Measurements from ENCODE around the gene TIE1. TPM values are rescaled to one million over a fixed set of nuclear protein-coding genes. Genes with fewer than 3 reads are reported as not detected.

The TIE1 gene
- total RNA-seq, 1 donor from 2014 or later = 0.98 TPM

- Histone ChIP-seq H3K4me2 (ENCODE audit: low read length) (no peak overlapping the region), H3K4me3 (ENCODE audit: insufficient read depth, low read depth, low read length) (no peak overlapping the region), H3K4me1 (ENCODE audit: insufficient read depth, low read length) (no peaks in the 10 kb centered on the region), H3K9ac (ENCODE audit: low read length) (no peak overlapping the region), H4K20me1 (ENCODE audit: insufficient read depth, low read length) (no peaks in the 10 kb centered on the region), H3K27ac (ENCODE audit: low read depth, low read length) (no peak overlapping the region), H2AFZ (ENCODE audit: low read depth, low read length) (no peak overlapping the region), H3K79me2 (ENCODE audit: insufficient read depth, low read length) (no peaks in the 10 kb centered on the region), H3K36me3 (ENCODE audit: insufficient read depth, low read length) (no peaks in the 10 kb centered on the region), H3K9me3 (ENCODE audit: insufficient read depth, low read depth, low read length) (no peaks in the 10 kb centered on the region), H3K27me3 (ENCODE audit: insufficient read depth, low read length) (no peaks in the 10 kb centered on the region)
- H3K4me3 Mint-ChIP-seq (ENCODE audit: unreplicated experiment) = no peak overlapping the region
- FAIRE-seq (no peak), DNase-seq (ENCODE audit: low read depth) (no peak)
- H3K36me3 Mint-ChIP-seq (ENCODE audit: low read depth, unreplicated experiment) = peaks cover 11% of the 10 kb centered on the region
- H3K27me3 Mint-ChIP-seq (ENCODE audit: low read depth, unreplicated experiment) = peaks cover 33% of the 10 kb centered on the region
- peaks cover 13% of the 10 kb centered on the region for H3K4me1 Mint-ChIP-seq (ENCODE audit: low read depth, unreplicated experiment)
- no peak for TF ChIP-seq CTCF (IDR thresholded peaks at IDR 0.05; ENCODE audit: insufficient read depth, low read depth, low read length)
- TF ChIP-seq EZH2 (IDR thresholded peaks at IDR 0.05; ENCODE audit: insufficient read depth, low read length) = no peak
- H3K27ac Mint-ChIP-seq (ENCODE audit: unreplicated experiment) = no peak overlapping the region
- peaks cover 14% of the 10 kb centered on the region for H3K9me3 Mint-ChIP-seq (ENCODE audit: unreplicated experiment)
Measured at GRCh38 chr1:43306688-43307457, 6.1 kb downstream of the TIE1 start.

GRCh38 chr1:43307458-43308158 lies 6.8 kb downstream of the TIE1 start:
- Histone ChIP-seq H3K4me2 (ENCODE audit: low read length) (no peak overlapping the region), H3K27me3 (ENCODE audit: insufficient read depth, low read length) (no peaks in the 10 kb centered on the region), H3K79me2 (ENCODE audit: insufficient read depth, low read length) (no peaks in the 10 kb centered on the region), H3K4me3 (ENCODE audit: insufficient read depth, low read depth, low read length) (no peak overlapping the region), H4K20me1 (ENCODE audit: insufficient read depth, low read length) (no peaks in the 10 kb centered on the region), H3K27ac (ENCODE audit: low read depth, low read length) (no peak overlapping the region), H3K4me1 (ENCODE audit: insufficient read depth, low read length) (no peaks in the 10 kb centered on the region), H3K9me3 (ENCODE audit: insufficient read depth, low read depth, low read length) (no peaks in the 10 kb centered on the region), H3K9ac (ENCODE audit: low read length) (no peak overlapping the region), H2AFZ (ENCODE audit: low read depth, low read length) (no peak overlapping the region), H3K36me3 (ENCODE audit: insufficient read depth, low read length) (no peaks in the 10 kb centered on the region)
- H3K36me3 Mint-ChIP-seq (ENCODE audit: low read depth, unreplicated experiment) = peaks cover 11% of the 10 kb centered on the region
- DNase-seq (ENCODE audit: low read depth) (no peak), FAIRE-seq (no peak)
- H3K27ac Mint-ChIP-seq (ENCODE audit: unreplicated experiment) = no peak overlapping the region
- H3K27me3 Mint-ChIP-seq (ENCODE audit: low read depth, unreplicated experiment) = peaks cover 32% of the 10 kb centered on the region
- peaks cover 12% of the 10 kb centered on the region for H3K4me1 Mint-ChIP-seq (ENCODE audit: low read depth, unreplicated experiment)
- no peak for TF ChIP-seq EZH2 (IDR thresholded peaks at IDR 0.05; ENCODE audit: insufficient read depth, low read length)
- no peak for TF ChIP-seq CTCF (IDR thresholded peaks at IDR 0.05; ENCODE audit: insufficient read depth, low read depth, low read length)
- peaks cover 14% of the 10 kb centered on the region for H3K9me3 Mint-ChIP-seq (ENCODE audit: unreplicated experiment)
- H3K4me3 Mint-ChIP-seq (ENCODE audit: unreplicated experiment) = no peak overlapping the region

All from astrocyte (in vitro differentiated cells and primary cell).